Right atrium auricular region (tissue), 2 donors: Measurements from ENCODE around the gene CCDC192. TPM values are rescaled to one million over a fixed set of nuclear protein-coding genes. Genes with fewer than 3 reads are reported as not detected.

ENCODE experiments used
- DNase-seq: peaks from one replicate; pipeline ENCODE4 v3.0.0-alpha.2; 2019; ENCODE audit warnings: low spot score
- H3K27ac ChIP-seq, 2 donors: fragments of 200-600 bp; sonication (generic); 1 replicate in 1 of 2; 2 replicates in 1 of 2; pipeline ENCODE4 v1.5.1; 2016 to 2019
- H3K27me3 ChIP-seq, 2 donors: fragments of 200-600 bp; sonication (generic); one replicate each; pipeline versions ENCODE4 v1.5.1 to v1.6.0; 2017 to 2019
- H3K36me3 ChIP-seq: fragments of 200-600 bp; sonication (generic); one replicate; pipeline ENCODE4 v1.5.1; 2016
- H3K4me1 ChIP-seq, 2 donors: fragments of 200-600 bp; sonication (generic); one replicate each; pipeline versions ENCODE4 v1.5.1 to v1.6.0; 2017 to 2019
- H3K4me3 ChIP-seq, 2 donors: fragments of 200-600 bp; sonication (generic); 1 replicate in 1 of 2; 2 replicates in 1 of 2; pipeline ENCODE4 v1.5.1; 2017 to 2019; ENCODE audit warnings: mild to moderate bottlenecking in 1 of 2, moderate library complexity in 1 of 2
- H3K9me3 ChIP-seq, 2 donors: fragments of 200-600 bp; sonication (generic); one replicate each; pipeline ENCODE4 v1.5.1; 2019
- total RNA-seq, 2 donors: library from RNA; depleted of rRNA; stranded (reverse); fragments of >200 nt; gene quantifications; one replicate each; pipeline ENCODE4 v1.1.0, GENCODE V29; 2016
- TF ChIP-seq, protein P1 (sequence below), 2 donors: fragments of 200-600 bp; sonication (generic); IDR thresholded peaks; one replicate each; pipeline ENCODE4 v1.5.1; 2019; ENCODE audit warnings: antibody characterized with exemption in 2 of 2

The CCDC192 gene
- total RNA-seq, 2 donors from 2014 or later: not detected

- TF ChIP-seq, protein P1, sequence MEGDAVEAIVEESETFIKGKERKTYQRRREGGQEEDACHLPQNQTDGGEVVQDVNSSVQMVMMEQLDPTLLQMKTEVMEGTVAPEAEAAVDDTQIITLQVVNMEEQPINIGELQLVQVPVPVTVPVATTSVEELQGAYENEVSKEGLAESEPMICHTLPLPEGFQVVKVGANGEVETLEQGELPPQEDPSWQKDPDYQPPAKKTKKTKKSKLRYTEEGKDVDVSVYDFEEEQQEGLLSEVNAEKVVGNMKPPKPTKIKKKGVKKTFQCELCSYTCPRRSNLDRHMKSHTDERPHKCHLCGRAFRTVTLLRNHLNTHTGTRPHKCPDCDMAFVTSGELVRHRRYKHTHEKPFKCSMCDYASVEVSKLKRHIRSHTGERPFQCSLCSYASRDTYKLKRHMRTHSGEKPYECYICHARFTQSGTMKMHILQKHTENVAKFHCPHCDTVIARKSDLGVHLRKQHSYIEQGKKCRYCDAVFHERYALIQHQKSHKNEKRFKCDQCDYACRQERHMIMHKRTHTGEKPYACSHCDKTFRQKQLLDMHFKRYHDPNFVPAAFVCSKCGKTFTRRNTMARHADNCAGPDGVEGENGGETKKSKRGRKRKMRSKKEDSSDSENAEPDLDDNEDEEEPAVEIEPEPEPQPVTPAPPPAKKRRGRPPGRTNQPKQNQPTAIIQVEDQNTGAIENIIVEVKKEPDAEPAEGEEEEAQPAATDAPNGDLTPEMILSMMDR (IDR thresholded peaks at IDR 0.05): no peak
- no peaks in the 10 kb centered on the region for H3K27me3 ChIP-seq
- H3K36me3 ChIP-seq: no peaks in the 10 kb centered on the region
- H3K4me3 ChIP-seq: no peak overlapping the region
- H3K4me1 ChIP-seq: no peaks in the 10 kb centered on the region
- H3K9me3 ChIP-seq: no peaks in the 10 kb centered on the region
- no peak for DNase-seq
- H3K27ac ChIP-seq: no peak overlapping the region
Measured at GRCh38 chr5:127884416-127884815, 181.2 kb downstream of the CCDC192 start.

DNA sequence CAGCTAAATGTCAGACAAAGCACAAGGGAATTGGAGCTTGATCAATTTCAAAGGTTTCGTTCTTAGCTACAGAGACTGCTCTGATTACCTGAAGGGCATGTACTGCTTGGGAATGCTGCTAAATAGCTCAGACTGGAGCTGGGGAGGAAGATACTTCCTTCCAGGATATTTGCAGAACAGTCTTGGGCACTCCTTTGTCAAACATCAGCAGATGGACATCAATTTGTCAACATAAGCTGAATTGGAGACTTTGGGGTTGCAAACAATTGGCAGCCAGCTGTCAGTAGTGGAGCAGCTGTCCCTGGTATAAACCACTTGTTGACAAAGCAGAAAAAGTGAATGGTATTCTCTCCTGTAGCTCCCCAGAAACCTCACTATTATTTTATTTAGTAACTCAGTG lies 182.0 kb downstream of the CCDC192 start:
- no peak for DNase-seq
- Histone ChIP-seq H3K27ac (no peak overlapping the region), H3K4me1 (no peaks in the 10 kb centered on the region), H3K36me3 (no peaks in the 10 kb centered on the region), H3K9me3 (no peaks in the 10 kb centered on the region), H3K27me3 (no peaks in the 10 kb centered on the region), H3K4me3 (no peak overlapping the region)
- TF ChIP-seq, protein P1 (IDR thresholded peaks at IDR 0.05): no peak

- Histone ChIP-seq H3K27me3 (no peaks in the 10 kb centered on the region), H3K27ac (no peak overlapping the region), H3K4me3 (no peak overlapping the region), H3K4me1 (no peaks in the 10 kb centered on the region), H3K36me3 (no peaks in the 10 kb centered on the region), H3K9me3 (no peaks in the 10 kb centered on the region)
- no peak for DNase-seq
- TF ChIP-seq, protein P1 (IDR thresholded peaks at IDR 0.05): no peak
Measured at GRCh38 chr5:127886081-127886480, 182.9 kb downstream of the CCDC192 start.

DNA sequence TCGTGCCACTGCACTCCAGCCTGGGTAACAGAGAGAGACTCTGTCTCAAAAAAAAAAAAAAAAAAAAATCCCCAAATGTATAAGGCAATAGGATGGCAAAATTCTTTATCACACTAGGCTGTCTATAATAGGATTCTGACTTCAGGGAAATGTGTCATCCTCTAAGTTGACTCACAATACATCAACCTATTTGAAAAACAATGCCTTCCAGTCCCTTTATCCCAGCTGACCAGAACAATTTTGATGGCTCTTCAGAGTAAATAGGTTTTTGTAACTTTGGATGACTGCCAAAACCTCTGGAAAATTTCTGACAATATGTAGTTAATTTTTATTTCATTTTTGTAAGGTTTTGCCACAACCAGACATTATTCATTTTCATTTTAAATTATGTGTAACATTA lies 184.1 kb downstream of the CCDC192 start:
- Histone ChIP-seq H3K4me3 (no peak overlapping the region), H3K9me3 (no peaks in the 10 kb centered on the region), H3K4me1 (peaks cover 0 to 4% of the 10 kb centered on the region in 2 donors), H3K27me3 (no peaks in the 10 kb centered on the region), H3K36me3 (no peaks in the 10 kb centered on the region), H3K27ac (no peak overlapping the region)
- TF ChIP-seq, protein P1 (IDR thresholded peaks at IDR 0.05): no peak
- DNase-seq: no peak

GRCh38 chr5:127891942-127892341 lies 188.8 kb downstream of the CCDC192 start:
- H3K36me3 ChIP-seq: no peaks in the 10 kb centered on the region
- TF ChIP-seq, protein P1 (IDR thresholded peaks at IDR 0.05): no peak
- H3K4me3 ChIP-seq: no peak overlapping the region
- no peaks in the 10 kb centered on the region for H3K9me3 ChIP-seq
- peaks cover 0 to 13% of the 10 kb centered on the region in 2 donors for H3K4me1 ChIP-seq
- H3K27ac ChIP-seq: no peak overlapping the region
- no peak for DNase-seq
- no peaks in the 10 kb centered on the region for H3K27me3 ChIP-seq

DNA sequence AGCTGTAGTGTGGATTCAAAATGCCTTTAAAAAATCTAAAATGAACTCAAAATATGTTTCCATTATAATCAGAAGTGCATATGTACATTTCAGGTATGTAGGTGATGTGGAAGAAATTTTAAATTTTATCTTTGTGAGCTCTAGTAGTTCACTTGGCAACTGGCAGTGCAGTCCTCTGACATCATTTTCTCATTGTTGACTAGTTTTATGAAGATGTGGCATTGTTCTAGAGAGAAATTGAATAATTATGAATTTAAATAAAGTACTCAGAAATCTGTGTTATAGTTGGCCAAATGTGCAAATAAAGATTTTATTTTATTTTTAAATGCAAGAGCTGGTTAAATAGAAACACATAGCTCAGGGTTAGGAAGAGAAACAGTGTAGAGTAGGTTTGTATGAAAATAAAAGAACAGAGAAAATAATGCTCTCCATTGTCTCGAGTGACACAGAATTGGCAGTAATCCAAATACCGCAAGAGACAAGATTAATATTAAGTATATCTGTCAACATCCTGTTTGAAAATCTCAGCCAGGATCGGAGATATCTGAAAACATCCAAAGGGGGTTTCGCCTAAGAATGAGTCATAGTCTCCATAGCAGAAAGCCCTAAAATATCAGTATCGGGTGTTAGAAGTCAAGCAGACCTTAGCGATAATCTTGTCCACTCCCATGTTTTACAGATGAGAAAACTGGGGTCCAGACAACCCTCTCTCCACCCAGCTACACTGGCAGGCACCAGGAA lies 189.4 kb downstream of the CCDC192 start:
- Histone ChIP-seq H3K27ac (peak overlapping the region in 1 of 2 donors; percentile 33), H3K4me1 (peaks cover 0 to 13% of the 10 kb centered on the region in 2 donors), H3K27me3 (no peaks in the 10 kb centered on the region), H3K9me3 (no peaks in the 10 kb centered on the region), H3K4me3 (no peak overlapping the region), H3K36me3 (no peaks in the 10 kb centered on the region)
- TF ChIP-seq, protein P1 (IDR thresholded peaks at IDR 0.05): no peak
- no peak for DNase-seq
